HG03378 (cell line): Measurements from ENCODE around the gene GLMN.

Experiments used
- ATAC-seq: cut with Tn5 transposase; IDR thresholded peaks from one replicate; pipeline ENCODE4 v1.9.1; 2021; ENCODE audit warnings: mild to moderate bottlenecking, moderate library complexity; ENCODE audit not compliant: unreplicated experiment

GLMN gene

GRCh38 chr1:92298573-92299476, at the start of gene GLMN, which contains the start of gene RPAP2:
Gene GLMN, minus strand, starts transcription at chr1:92298987. Its CDS starts 988 bp downstream, at chr1:92297999.
Gene RPAP2, plus strand, starts transcription at chr1:92299059. Its CDS starts 15 bp downstream, at chr1:92299074.
- ATAC-seq = peak; percentile 92

GRCh38 chr1:92346866-92347640, 48.3 kb upstream of the GLMN start:
- ATAC-seq = no peak

DNA sequence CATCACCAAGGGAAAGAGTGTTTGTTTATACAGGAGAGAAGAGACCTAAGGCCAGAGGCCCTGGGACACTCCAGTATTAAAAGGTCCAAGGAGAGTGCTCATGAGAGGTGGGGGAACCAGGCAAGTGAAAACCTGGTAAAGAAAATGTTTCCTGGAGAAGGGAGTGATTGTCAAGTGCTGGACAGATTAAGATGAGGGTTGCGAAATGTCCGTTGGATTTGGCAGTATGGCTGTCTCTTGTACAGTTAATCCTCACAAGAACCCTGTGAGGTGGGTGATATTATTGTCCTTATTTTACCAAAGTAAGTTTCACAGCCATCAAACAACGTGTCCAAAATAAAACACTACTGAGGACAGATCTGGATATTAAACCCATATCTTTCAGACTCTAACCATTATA, 44.3 kb upstream of the GLMN start:
- no peak for ATAC-seq

- no peak for ATAC-seq
These were observed 43.6 kb upstream of the GLMN start for GRCh38 chr1:92342401-92342800.

DNA sequence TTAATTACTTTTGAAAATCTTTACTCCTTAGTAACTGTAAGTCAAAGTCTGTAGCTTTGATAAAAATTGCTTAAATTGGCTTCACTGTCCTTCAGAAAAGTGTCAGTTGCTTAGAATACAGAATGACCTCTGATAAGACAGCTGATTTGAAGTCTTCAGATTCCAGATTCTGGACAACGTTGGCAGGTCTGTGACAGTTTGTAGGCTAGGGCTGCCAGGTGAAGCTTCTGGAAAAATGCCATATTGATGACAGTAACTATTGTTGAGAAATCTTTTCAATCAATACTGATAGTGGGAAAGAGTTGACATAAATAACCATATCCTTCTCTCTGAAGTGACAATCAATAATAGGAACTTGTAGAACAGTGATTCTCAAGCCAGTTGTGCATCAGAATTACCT, 41.4 kb upstream of the GLMN start:
- ATAC-seq = no peak

DNA sequence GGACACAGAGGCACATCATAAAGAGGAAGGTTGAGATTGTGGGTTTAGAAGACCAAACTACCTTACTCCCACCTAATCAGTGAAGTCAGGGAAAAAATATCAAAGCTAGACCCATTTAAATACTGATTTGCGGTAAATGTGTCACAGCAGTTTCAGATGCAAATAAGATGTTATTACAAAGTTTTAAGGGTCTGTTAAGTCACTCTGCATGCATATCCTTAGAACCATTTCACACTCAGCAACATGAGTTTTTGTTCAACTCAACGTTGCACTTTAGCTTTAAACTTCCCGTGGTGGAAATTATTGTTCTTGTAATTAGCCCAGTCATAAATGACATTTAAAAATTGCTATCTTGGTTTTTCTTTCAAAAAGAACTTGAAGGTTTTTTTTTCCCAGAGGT, 34.9 kb upstream of the GLMN start:
- ATAC-seq = no peak

- ATAC-seq = no peak
These were observed 30.8 kb upstream of the GLMN start for GRCh38 chr1:92329347-92330129.

GRCh38 chr1:92327794-92328193, 29.0 kb upstream of the GLMN start:
- ATAC-seq = no peak

- no peak for ATAC-seq
These were observed 27.9 kb upstream of the GLMN start for GRCh38 chr1:92326681-92327080.

- no peak for ATAC-seq
These were observed 26.0 kb upstream of the GLMN start for GRCh38 chr1:92324784-92325183.

- ATAC-seq = no peak
These were observed 25.0 kb upstream of the GLMN start for GRCh38 chr1:92323473-92324453.

GRCh38 chr1:92317836-92318493, 19.2 kb upstream of the GLMN start:
- ATAC-seq = no peak

DNA sequence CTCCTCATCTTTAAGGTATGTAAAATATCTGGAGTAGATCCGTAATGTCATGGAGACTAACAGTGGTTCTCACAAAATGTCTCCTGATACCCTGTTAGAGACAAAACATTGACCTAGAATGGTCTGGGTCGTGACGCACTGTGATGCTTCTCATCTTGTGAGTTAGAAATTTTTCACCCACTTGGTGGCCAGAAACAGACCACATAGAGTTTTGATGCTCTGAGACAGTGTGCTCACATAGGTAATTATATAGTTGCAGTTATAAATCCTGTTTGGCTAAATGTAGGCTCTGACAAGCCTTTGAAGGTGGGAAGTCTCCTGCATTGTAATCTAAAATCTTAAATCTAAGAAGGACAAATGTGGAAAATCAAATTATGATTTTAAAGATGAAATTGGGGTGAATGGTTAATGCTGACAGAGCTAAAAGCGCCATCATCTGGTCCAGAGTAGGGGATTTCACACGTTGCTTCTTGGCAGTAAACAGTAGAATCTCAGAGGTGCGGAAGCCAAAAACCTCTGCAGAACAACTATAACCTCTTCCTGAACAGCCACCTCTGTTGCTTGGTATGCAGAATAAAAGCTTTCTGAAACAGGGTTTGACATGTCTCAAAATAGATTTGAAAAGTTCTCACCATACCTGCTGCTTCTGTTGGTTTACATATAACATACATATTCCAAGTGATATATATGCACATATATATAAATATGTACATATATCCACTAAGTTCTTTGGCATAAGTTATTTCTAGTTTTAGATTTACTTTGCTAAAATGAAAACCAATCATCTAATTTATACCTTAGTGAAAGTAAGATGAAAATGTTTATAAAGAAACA, 17.2 kb upstream of the GLMN start:
- no peak for ATAC-seq

- ATAC-seq = no peak
These were observed 15.2 kb upstream of the GLMN start for GRCh38 chr1:92314024-92314423.

DNA sequence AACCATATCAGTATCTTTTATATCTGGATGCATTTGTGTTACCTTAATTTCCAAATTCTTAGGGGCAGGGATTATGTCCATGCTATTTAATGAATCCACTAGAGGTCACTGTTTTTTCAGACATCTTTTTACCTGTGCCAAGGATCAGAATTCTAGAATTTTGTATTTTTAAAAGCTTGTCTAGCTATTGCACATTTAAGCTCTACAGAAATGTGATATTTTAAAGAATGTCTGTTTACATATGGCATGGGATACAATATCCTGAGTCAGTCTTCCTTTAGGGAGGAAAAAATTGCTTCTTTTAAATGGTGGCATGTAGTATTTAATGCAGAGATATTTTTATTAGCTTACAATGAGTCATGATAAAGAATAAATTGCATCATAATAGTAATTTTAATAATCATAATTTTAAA, 11.4 kb upstream of the GLMN start:
- ATAC-seq = no peak

DNA sequence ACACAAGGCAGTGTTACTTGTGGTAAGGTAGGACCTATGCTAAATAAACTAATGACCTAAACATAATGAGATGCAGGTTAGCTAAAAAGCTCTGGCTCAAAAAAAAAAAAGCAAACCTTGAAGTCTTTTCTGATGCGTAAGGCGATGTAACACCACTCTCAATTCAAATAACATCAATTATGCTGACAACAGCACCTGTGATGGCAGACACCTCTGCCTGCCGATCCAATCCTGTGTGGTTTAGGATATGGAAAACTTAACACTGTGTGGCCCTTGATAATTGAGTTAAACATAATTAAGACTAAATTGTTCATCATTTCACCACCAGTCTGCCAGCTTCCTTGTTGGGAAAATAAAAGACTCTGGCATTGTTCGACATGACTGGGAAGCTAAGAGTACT, 9.2 kb upstream of the GLMN start:
- ATAC-seq = no peak

DNA sequence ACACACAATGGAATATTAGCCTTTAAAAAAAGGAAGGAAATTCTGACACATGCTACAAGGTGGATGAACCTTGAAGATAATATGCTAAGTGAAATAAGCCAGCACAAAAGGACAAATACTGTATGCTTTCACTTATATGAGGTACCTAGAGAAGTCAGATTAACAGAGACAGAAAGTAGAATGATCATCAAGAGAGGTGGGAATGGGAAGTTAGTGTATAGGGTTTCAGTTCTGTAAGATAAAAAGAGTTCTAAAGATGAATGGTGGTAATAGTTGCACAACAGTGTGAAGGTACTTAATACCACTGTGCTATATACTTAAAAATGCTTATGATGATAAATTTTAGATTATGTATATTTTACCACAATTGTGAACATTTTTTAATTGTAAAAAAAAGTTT, 7.2 kb upstream of the GLMN start:
- ATAC-seq = no peak

DNA sequence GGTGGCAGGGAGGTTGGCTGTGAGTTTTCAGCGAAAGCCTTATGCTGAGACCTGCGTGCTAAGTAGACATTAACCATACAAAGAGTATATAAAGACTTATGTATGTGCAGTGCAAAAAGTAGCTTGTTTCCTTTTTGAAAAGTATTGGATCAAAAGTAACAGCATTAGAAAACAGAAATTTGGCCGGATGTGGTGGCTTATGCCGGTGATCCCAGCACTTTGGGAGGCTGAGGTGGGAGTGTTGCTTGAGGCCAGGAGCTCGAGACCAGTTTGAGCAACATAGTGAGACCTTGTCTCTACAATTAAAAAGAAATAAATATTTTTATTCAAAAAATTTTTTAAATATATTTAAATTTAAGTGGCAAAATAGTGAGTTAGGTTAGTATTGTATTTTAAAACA, 2.2 kb upstream of the GLMN start:
- no peak for ATAC-seq
